ENCODE measurements around the gene USP24.

USP24 gene

GRCh38 chr1:55046871-55047270, 168.3 kb downstream of the USP24 start:
- Mint-ChIP-seq H3K27ac (no peak overlapping the region), H3K9me3 (no peaks in the 10 kb centered on the region), H3K36me3 (no peaks in the 10 kb centered on the region), H3K4me1 (no peaks in the 10 kb centered on the region), H3K4me3 (no peak overlapping the region)
- no peak for ATAC-seq
- no peak for DNase-seq (ENCODE audit: low spot score in 2 of 2)

GRCh38 chr1:55045430-55045829, 169.7 kb downstream of the USP24 start:
- no peaks in the 10 kb centered on the region for H3K9me3 Mint-ChIP-seq
- DNase-seq (ENCODE audit: low spot score in 2 of 2) (no peak), ATAC-seq (no peak)
- H3K27ac Mint-ChIP-seq: no peak overlapping the region
- H3K36me3 Mint-ChIP-seq: no peaks in the 10 kb centered on the region
- no peaks in the 10 kb centered on the region for H3K4me1 Mint-ChIP-seq
- no peak overlapping the region for H3K4me3 Mint-ChIP-seq

- H3K36me3 Mint-ChIP-seq: no peaks in the 10 kb centered on the region
- DNase-seq (ENCODE audit: low spot score in 2 of 2) (no peak), ATAC-seq (no peak)
- H3K27ac Mint-ChIP-seq: no peak overlapping the region
- H3K9me3 Mint-ChIP-seq: no peaks in the 10 kb centered on the region
- H3K4me3 Mint-ChIP-seq: no peak overlapping the region
- no peaks in the 10 kb centered on the region for H3K4me1 Mint-ChIP-seq
Observed at GRCh38 chr1:55044617-55045397, 170.4 kb downstream of the USP24 start.

GRCh38 chr1:55043726-55044125, 171.4 kb downstream of the USP24 start:
- no peak overlapping the region for H3K27ac Mint-ChIP-seq
- no peaks in the 10 kb centered on the region for H3K9me3 Mint-ChIP-seq
- H3K36me3 Mint-ChIP-seq: no peaks in the 10 kb centered on the region
- H3K4me3 Mint-ChIP-seq: no peak overlapping the region
- no peak for ATAC-seq
- no peaks in the 10 kb centered on the region for H3K4me1 Mint-ChIP-seq
- DNase-seq (ENCODE audit: low spot score in 2 of 2): no peak

GRCh38 chr1:55043011-55043410, 172.2 kb downstream of the USP24 start:
- H3K27ac Mint-ChIP-seq: no peak overlapping the region
- H3K4me1 Mint-ChIP-seq: no peaks in the 10 kb centered on the region
- DNase-seq (ENCODE audit: low spot score in 2 of 2) (no peak), ATAC-seq (no peak)
- H3K4me3 Mint-ChIP-seq: no peak overlapping the region
- no peaks in the 10 kb centered on the region for H3K36me3 Mint-ChIP-seq
- no peaks in the 10 kb centered on the region for H3K9me3 Mint-ChIP-seq

GRCh38 chr1:55041613-55042012, 173.6 kb downstream of the USP24 start:
- H3K4me3 Mint-ChIP-seq: no peak overlapping the region
- H3K4me1 Mint-ChIP-seq: no peaks in the 10 kb centered on the region
- DNase-seq (ENCODE audit: low spot score in 2 of 2) (no peak), ATAC-seq (no peak)
- H3K27ac Mint-ChIP-seq: no peak overlapping the region
- no peaks in the 10 kb centered on the region for H3K9me3 Mint-ChIP-seq
- H3K36me3 Mint-ChIP-seq: no peaks in the 10 kb centered on the region

GRCh38 chr1:55040933-55041494, 174.2 kb downstream of the USP24 start:
- no peaks in the 10 kb centered on the region for H3K4me1 Mint-ChIP-seq
- no peaks in the 10 kb centered on the region for H3K9me3 Mint-ChIP-seq
- no peak for DNase-seq (ENCODE audit: low spot score in 2 of 2)
- no peak overlapping the region for H3K27ac Mint-ChIP-seq
- no peaks in the 10 kb centered on the region for H3K36me3 Mint-ChIP-seq
- H3K4me3 Mint-ChIP-seq: no peak overlapping the region
- no peak for ATAC-seq

GRCh38 chr1:55040083-55040932, 174.9 kb downstream of the USP24 start:
- Mint-ChIP-seq H3K4me3 (no peak overlapping the region), H3K4me1 (no peaks in the 10 kb centered on the region), H3K36me3 (no peaks in the 10 kb centered on the region), H3K9me3 (no peaks in the 10 kb centered on the region), H3K27ac (no peak overlapping the region)
- ATAC-seq (no peak), DNase-seq (ENCODE audit: low spot score in 2 of 2) (no peak)

- Mint-ChIP-seq H3K9me3 (no peaks in the 10 kb centered on the region), H3K36me3 (no peaks in the 10 kb centered on the region), H3K4me1 (no peaks in the 10 kb centered on the region), H3K4me3 (no peak within 1 kb of the TSS), H3K27ac (no peak within 1 kb of the TSS)
- ATAC-seq (peak; percentile 27), DNase-seq (ENCODE audit: low spot score in 2 of 2) (no peak)
Observed at GRCh38 chr1:55039342-55040082, 175.7 kb downstream of the USP24 start, which contains the start of gene PCSK9. TSS of gene PCSK9 (plus strand) at chr1:55039548. CDS start at chr1:55039838, 290 bp downstream.

- ATAC-seq (no peak), DNase-seq (ENCODE audit: low spot score in 2 of 2) (no peak)
- Mint-ChIP-seq H3K36me3 (no peaks in the 10 kb centered on the region), H3K9me3 (no peaks in the 10 kb centered on the region), H3K4me1 (no peaks in the 10 kb centered on the region), H3K27ac (no peak overlapping the region), H3K4me3 (no peak overlapping the region)
Observed at GRCh38 chr1:55038974-55039341, 176.2 kb downstream of the USP24 start.

- Mint-ChIP-seq H3K27ac (no peak overlapping the region), H3K9me3 (no peaks in the 10 kb centered on the region), H3K36me3 (no peaks in the 10 kb centered on the region), H3K4me3 (no peak overlapping the region), H3K4me1 (no peaks in the 10 kb centered on the region)
- ATAC-seq (no peak), DNase-seq (ENCODE audit: low spot score in 2 of 2) (no peak)
Observed at GRCh38 chr1:55038552-55038838, 176.7 kb downstream of the USP24 start.

GRCh38 chr1:55037733-55038551, 177.2 kb downstream of the USP24 start:
- DNase-seq (ENCODE audit: low spot score in 2 of 2) (no peak), ATAC-seq (no peak)
- H3K9me3 Mint-ChIP-seq: no peaks in the 10 kb centered on the region
- no peaks in the 10 kb centered on the region for H3K36me3 Mint-ChIP-seq
- H3K27ac Mint-ChIP-seq: no peak overlapping the region
- no peak overlapping the region for H3K4me3 Mint-ChIP-seq
- no peaks in the 10 kb centered on the region for H3K4me1 Mint-ChIP-seq

GRCh38 chr1:55035904-55036303, 179.3 kb downstream of the USP24 start:
- no peak for DNase-seq (ENCODE audit: low spot score in 2 of 2)
- no peak for ATAC-seq
- H3K27ac Mint-ChIP-seq: no peak overlapping the region
- H3K4me1 Mint-ChIP-seq: no peaks in the 10 kb centered on the region
- no peaks in the 10 kb centered on the region for H3K36me3 Mint-ChIP-seq
- no peaks in the 10 kb centered on the region for H3K9me3 Mint-ChIP-seq
- H3K4me3 Mint-ChIP-seq: no peak overlapping the region

- DNase-seq (ENCODE audit: low spot score in 2 of 2) (no peak), ATAC-seq (no peak)
- no peaks in the 10 kb centered on the region for H3K9me3 Mint-ChIP-seq
- no peaks in the 10 kb centered on the region for H3K36me3 Mint-ChIP-seq
- H3K27ac Mint-ChIP-seq: no peak overlapping the region
- no peaks in the 10 kb centered on the region for H3K4me1 Mint-ChIP-seq
- no peak overlapping the region for H3K4me3 Mint-ChIP-seq
Observed at GRCh38 chr1:55034476-55035133, 180.6 kb downstream of the USP24 start.
